GM21515 (cell line): ENCODE results near the gene KRTAP5-10.
"Not testable (repeated sequence)": the region's sequence is repeated elsewhere in the genome, so short reads cannot be mapped to it uniquely, and the experiment has no call there.

Source experiments
- ATAC-seq: cut with Tn5 transposase; IDR thresholded peaks from one replicate; pipeline ENCODE4 v1.9.1; 2021; ENCODE audit not compliant: unreplicated experiment

Gene KRTAP5-10

DNA sequence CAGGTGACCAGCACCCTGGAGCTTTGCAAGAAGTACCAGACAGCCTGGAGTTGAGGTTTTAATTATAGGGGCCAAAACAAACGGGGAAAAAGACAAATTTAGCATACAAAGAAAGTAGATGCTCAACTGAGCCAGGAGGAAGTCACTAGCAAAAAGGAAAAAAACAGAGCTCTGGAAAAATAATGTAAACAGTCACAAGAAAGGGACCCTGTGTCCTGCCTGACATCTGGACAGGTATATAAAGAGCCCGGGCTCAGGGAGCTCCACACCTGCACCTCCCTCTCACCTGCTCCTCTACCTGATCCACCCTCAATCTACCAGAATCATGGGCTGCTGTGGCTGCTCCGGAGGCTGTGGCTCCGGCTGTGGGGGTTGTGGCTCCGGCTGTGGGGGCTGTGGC is at the start of gene KRTAP5-10:
Gene KRTAP5-10, plus strand, starts transcription at position 301 of the 400 bp plus-strand sequence. Its CDS starts 25 bp downstream, at position 326.
- ATAC-seq, result no peak

GRCh38 chr11:71518506-71519471 is 46.6 kb upstream of the KRTAP5-10 start:
- ATAC-seq, result no peak

GRCh38 chr11:71519546-71519945 is 45.8 kb upstream of the KRTAP5-10 start:
- ATAC-seq, result no peak

DNA sequence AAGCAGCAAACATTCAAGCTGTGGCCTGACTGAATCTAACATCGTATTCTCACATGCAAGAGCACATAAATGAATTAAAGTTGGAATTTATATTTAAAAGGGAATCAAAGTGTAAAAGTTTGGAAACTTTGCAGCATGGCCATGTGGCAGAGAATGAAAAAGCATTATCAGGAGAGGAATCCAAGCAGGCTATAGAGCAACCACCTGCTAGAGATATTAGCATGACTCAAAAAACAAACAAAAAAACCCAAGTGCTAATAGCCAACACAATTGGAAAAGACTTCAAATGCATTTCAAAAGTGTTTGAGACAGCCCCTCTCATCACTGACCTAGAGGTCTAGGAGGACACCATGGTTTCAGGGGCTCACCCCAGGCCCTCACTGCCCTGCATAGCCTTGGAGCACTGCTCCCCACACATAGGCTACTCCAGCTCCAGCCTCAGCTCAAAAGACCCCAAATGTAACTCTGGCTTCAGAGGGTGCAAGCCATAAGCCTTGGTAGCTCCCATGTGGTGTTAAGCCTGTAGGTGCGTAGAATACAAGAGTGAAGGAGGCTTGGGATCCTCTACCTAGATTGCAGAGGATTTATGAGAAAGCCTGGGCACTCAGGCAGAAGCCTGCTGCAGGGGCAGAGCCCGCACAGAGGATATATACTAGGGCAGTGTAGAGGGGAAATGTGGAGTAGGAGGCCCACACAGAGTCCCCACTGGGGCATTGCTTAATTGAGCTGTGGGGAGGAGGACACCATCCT is 40.0 kb upstream of the KRTAP5-10 start:
- no peak for ATAC-seq

DNA sequence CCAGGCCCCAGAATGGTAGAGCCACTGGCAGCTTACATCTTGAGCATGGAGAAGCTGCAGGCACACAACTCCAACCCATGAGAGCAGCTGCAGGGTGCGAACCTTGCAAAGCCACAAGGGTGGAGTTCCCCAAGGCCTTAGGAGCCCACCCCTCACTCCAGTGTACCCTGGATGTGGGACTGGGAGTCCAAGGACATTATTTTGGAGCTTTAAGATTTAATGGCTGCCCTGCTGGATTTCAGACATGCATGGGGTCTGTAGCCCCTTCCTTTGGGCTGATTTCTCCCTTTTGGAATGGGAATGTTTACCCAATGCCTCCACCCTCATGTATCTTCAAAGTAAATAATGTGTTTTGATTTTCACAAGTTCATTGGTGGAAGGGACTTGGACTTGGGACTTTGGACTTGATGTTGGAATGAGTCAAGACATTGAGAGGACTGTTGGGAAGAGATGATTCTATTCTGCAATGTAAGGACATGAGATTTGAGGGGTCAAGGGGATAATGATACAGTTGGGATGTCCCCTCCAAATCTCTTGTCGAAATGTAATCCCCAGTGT is 39.3 kb upstream of the KRTAP5-10 start:
- no peak for ATAC-seq

- ATAC-seq, result not testable (repeated sequence)
These were observed 38.4 kb upstream of the KRTAP5-10 start, which contains the start of gene KRTAP5-7 for GRCh38 chr11:71526796-71527575. KRTAP5-7 (plus strand) TSS chr11:71527267; CDS start chr11:71527301, 34 bp downstream.

DNA sequence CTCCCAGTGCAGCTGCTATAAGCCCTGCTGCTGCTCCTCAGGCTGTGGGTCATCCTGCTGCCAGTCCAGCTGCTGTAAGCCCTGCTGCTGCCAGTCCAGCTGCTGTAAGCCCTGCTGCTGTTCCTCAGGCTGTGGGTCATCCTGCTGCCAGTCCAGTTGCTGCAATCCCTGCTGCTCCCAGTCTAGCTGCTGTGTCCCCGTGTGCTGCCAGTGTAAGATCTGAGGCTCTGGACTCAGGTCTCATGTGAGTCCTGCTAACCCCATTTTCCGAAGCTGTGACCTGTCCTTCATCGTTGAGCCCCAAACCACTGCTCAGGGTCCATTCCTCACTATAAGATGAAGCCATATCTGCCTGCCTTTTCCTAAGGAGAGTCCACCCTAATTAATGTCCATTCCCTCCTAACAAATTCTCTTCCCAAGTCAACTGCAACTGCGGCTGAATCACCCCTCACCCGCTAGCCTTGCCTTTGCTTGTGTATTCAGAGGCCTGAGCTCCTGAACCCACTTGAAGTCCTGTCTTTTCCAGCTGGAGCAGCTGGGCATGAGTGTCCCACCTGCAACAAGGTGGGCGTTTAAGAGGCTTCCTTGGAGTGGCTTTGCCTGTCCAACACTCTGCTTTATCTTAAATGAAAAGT is 37.7 kb upstream of the KRTAP5-10 start:
- ATAC-seq, result no peak

- no peak for ATAC-seq
These were observed 34.8 kb upstream of the KRTAP5-10 start for GRCh38 chr11:71530602-71531001.

GRCh38 chr11:71532036-71532610 is 33.2 kb upstream of the KRTAP5-10 start:
- ATAC-seq, result no peak

GRCh38 chr11:71534711-71535608 is 30.4 kb upstream of the KRTAP5-10 start:
- not testable (repeated sequence) for ATAC-seq

GRCh38 chr11:71535825-71536224 is 29.5 kb upstream of the KRTAP5-10 start:
- ATAC-seq, result no peak

GRCh38 chr11:71537537-71537936 is 27.8 kb upstream of the KRTAP5-10 start:
- no peak for ATAC-seq

GRCh38 chr11:71537977-71538665 is 27.2 kb upstream of the KRTAP5-10 start, which contains the start of gene KRTAP5-8:
KRTAP5-8 (plus strand) TSS chr11:71538025; CDS start chr11:71538056, 31 bp downstream.
- not testable (repeated sequence) for ATAC-seq

DNA sequence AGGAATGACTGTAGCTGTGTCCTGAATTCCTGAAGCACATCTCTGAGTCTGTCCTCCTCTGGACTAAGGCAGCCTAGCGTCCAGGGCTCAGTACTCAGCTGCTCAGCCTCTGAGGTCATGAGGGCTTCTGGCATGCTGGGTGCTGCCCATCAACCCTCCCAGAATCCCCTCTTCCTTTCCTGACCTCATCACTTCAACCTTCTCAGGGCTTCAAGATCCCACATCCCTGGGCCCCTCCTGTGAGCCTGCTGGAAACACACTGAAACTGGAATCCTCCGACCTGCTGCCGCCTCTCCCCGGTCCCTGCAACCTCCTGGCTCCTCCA is 26.7 kb upstream of the KRTAP5-10 start:
- no peak for ATAC-seq

- no peak for ATAC-seq
These were observed 26.3 kb upstream of the KRTAP5-10 start for GRCh38 chr11:71539017-71539416.

DNA sequence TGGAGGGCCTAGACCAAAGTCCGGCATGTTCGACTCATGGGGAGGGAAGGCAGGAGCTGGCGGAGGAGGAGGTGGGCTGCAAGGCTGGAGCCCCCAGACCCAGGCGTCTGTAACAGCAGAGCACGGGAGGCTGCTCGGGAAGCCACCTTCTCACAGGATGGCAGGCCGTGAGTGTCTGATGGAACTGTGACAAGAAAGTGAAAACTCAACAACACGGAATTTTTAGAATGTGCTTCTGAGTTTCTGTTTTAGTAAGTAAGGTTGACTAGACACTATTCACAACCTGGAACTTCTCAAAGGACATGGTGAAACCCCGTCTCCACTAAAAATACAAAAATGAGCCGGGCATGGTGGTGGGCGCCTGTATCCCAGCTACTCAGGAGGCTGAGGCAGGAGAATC is 25.4 kb upstream of the KRTAP5-10 start:
- not testable (repeated sequence) for ATAC-seq

- peak; percentile 74 for ATAC-seq
These were observed 24.6 kb upstream of the KRTAP5-10 start for GRCh38 chr11:71540521-71541304.
